Measurements from ENCODE around the gene IQGAP1. TPM values are rescaled to one million over a fixed set of nuclear protein-coding genes. Genes with fewer than 3 reads are reported as not detected.

The IQGAP1 gene
- polyA plus RNA-seq, 2 of the 4 experiments (the other 2 are of a cell fraction), result 100 to 168 TPM

GRCh38 chr15:90437516-90437915 is 49.5 kb downstream of the IQGAP1 start:
- POLR2A ChIA-PET, result no interaction called here
- FAIRE-seq (no peak), ATAC-seq (no peak), DNase-seq (ENCODE audit: low read depth in 1 of 2, low spot score in 1 of 2) (no peak)
- H3K27ac ChIP-seq, result no peak overlapping the region
- no peaks in the 10 kb centered on the region for H3K9me3 ChIP-seq
- TF ChIP-seq KDM1A (IDR thresholded peaks at IDR 0.05; ENCODE audit: low read depth) (no peak), PBX3 (IDR thresholded peaks at IDR 0.05) (no peak), NPAS2 (CRISPR knock-in tag; IDR thresholded peaks at IDR 0.05; ENCODE audit: borderline replicate concordance) (no peak), ZNF302 (CRISPR knock-in tag; IDR thresholded peaks at IDR 0.05) (no peak), REST (IDR thresholded peaks at IDR 0.05) (no peak), MAX (IDR thresholded peaks at IDR 0.05) (no peak), ESRRA (IDR thresholded peaks at IDR 0.05; ENCODE audit: borderline replicate concordance, low read length) (no peak), EP300 (IDR thresholded peaks at IDR 0.05) (no peak), HOXB5 (CRISPR knock-in tag; IDR thresholded peaks at IDR 0.05) (no peak), NFE2L2 (conservative IDR thresholded peaks at IDR 0.05; ENCODE audit: low read length) (no peak), USF2 (IDR thresholded peaks at IDR 0.05) (no peak), BHLHE40 (IDR thresholded peaks at IDR 0.05; ENCODE audit: low read depth, low read length) (no peak), MAFK (IDR thresholded peaks at IDR 0.05; ENCODE audit: partially characterized antibody) (no peak)
- CTCF ChIA-PET, result interaction anchor here (3.5 to 4.4 kb wide), 2 partner anchors 45 to 118 kb away, joined by 17 to 23 read pairs; no protein-coding TSS in a partner anchor
- no peak overlapping the region for H3K4me3 ChIP-seq
- no peak overlapping the region for H3K4me2 ChIP-seq
- 90% methylated on average over 2 of the region's 2 CpGs for WGBS (ENCODE audit: missing lambda C conversion rate)
- H3K4me1 ChIP-seq, result no peaks in the 10 kb centered on the region

GRCh38 chr15:90439946-90440345 is 51.9 kb downstream of the IQGAP1 start:
- no peak overlapping the region for H3K4me2 ChIP-seq
- DNase-seq (ENCODE audit: low read depth in 1 of 2, low spot score in 1 of 2) (no peak), ATAC-seq (no peak), FAIRE-seq (peak; percentile 49)
- WGBS (ENCODE audit: missing lambda C conversion rate), result 75% methylated on average over 2 of the region's 2 CpGs
- TF ChIP-seq HES2 (IDR thresholded peaks at IDR 0.05) (no peak), PBX3 (IDR thresholded peaks at IDR 0.05) (no peak), NPAS2 (CRISPR knock-in tag; IDR thresholded peaks at IDR 0.05; ENCODE audit: borderline replicate concordance) (no peak), CBX8 (IDR thresholded peaks at IDR 0.05) (no peak), ZNF302 (CRISPR knock-in tag; IDR thresholded peaks at IDR 0.05) (no peak), RARB (CRISPR knock-in tag; IDR thresholded peaks at IDR 0.05) (no peak), HMGXB4 (CRISPR knock-in tag; IDR thresholded peaks at IDR 0.05; ENCODE audit: borderline replicate concordance) (no peak), HOXA7 (CRISPR knock-in tag; IDR thresholded peaks at IDR 0.05) (no peak), E2F6 (IDR thresholded peaks at IDR 0.05; ENCODE audit: borderline replicate concordance, low read depth) (no peak), ATOH8 (CRISPR knock-in tag; IDR thresholded peaks at IDR 0.05; ENCODE audit: low read depth) (no peak), BCL3 (IDR thresholded peaks at IDR 0.05) (no peak), ESRRA (IDR thresholded peaks at IDR 0.05; ENCODE audit: borderline replicate concordance, low read length) (no peak), HOXB5 (CRISPR knock-in tag; IDR thresholded peaks at IDR 0.05) (no peak), GATA3 (IDR thresholded peaks at IDR 0.05; ENCODE audit: borderline replicate concordance) (no peak), MAFK (IDR thresholded peaks at IDR 0.05; ENCODE audit: partially characterized antibody) (no peak), ZC3H11A (IDR thresholded peaks at IDR 0.05) (no peak), EHF (CRISPR knock-in tag; IDR thresholded peaks at IDR 0.05) (no peak)
- ChIA-PET CTCF (interaction anchor here (0.9 to 4.4 kb wide), 6 partner anchors 17 to 147 kb away, joined by 3 to 23 read pairs (median 8); no protein-coding TSS in a partner anchor), POLR2A (no interaction called here)
- no peaks in the 10 kb centered on the region for H3K9me3 ChIP-seq
- H3K4me1 ChIP-seq, result no peaks in the 10 kb centered on the region
- no peak overlapping the region for H3K4me3 ChIP-seq
- no peak overlapping the region for H3K27ac ChIP-seq

Data from A549 (cell line).